ENCODE data around the gene MELTF.

DNA sequence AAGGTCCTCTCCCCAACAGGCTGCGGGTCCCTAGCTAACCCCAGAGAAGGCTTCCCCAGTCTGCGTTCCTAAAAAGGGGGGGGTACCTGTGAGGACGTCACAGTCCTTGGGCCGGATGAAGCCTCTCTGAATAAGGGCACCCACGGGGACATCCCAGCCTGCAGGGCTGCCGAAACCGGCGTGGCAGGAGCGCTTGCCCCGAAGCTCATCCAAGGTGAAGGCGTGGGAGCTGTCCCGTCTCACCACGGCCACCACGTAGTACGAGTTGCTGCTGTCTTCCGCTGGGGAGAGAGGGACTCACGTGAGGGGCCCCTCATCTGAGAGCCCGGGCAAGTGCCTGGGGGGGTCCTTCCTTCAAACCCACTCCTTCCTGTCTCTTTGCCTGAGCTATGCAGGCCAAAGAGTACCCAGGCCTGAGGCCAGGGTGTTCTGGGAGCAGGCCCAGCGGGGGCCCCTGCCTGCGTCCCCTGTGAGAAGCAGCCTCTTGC lies 20.0 kb downstream of the MELTF start:
- TF ChIP-seq, protein P1, sequence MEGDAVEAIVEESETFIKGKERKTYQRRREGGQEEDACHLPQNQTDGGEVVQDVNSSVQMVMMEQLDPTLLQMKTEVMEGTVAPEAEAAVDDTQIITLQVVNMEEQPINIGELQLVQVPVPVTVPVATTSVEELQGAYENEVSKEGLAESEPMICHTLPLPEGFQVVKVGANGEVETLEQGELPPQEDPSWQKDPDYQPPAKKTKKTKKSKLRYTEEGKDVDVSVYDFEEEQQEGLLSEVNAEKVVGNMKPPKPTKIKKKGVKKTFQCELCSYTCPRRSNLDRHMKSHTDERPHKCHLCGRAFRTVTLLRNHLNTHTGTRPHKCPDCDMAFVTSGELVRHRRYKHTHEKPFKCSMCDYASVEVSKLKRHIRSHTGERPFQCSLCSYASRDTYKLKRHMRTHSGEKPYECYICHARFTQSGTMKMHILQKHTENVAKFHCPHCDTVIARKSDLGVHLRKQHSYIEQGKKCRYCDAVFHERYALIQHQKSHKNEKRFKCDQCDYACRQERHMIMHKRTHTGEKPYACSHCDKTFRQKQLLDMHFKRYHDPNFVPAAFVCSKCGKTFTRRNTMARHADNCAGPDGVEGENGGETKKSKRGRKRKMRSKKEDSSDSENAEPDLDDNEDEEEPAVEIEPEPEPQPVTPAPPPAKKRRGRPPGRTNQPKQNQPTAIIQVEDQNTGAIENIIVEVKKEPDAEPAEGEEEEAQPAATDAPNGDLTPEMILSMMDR (IDR thresholded peaks at IDR 0.05): no peak
- no peak for TF ChIP-seq POLR2A (IDR thresholded peaks at IDR 0.05)

Data from heart left ventricle (tissue), 13 donors.